ENCODE results near the gene FMN2. TPM values are rescaled to one million over a fixed set of nuclear protein-coding genes. Genes with fewer than 3 reads are reported as not detected.

The FMN2 gene
- polyA plus RNA-seq, 5 donors: 1.2 to 3.0 (median 1.7) TPM

GRCh38 chr1:240098534-240098933, 6.9 kb downstream of the FMN2 start:
- DNase-seq: no peak

GRCh38 chr1:240099329-240099728, 7.6 kb downstream of the FMN2 start:
- no peak for DNase-seq

- no peak for DNase-seq
Measured at GRCh38 chr1:240099748-240100147, 8.1 kb downstream of the FMN2 start.

GRCh38 chr1:240100371-240100934, 8.8 kb downstream of the FMN2 start:
- DNase-seq: no peak

- no peak for DNase-seq
Measured at GRCh38 chr1:240101306-240101705, 9.6 kb downstream of the FMN2 start.

- no peak for DNase-seq
Measured at GRCh38 chr1:240101737-240102136, 10.1 kb downstream of the FMN2 start.

GRCh38 chr1:240104672-240105071, 13.0 kb downstream of the FMN2 start:
- no peak for DNase-seq

GRCh38 chr1:240107058-240107684, 15.5 kb downstream of the FMN2 start:
- no peak for DNase-seq

GRCh38 chr1:240109130-240109529, 17.4 kb downstream of the FMN2 start:
- no peak for DNase-seq

GRCh38 chr1:240109920-240110636, 18.4 kb downstream of the FMN2 start:
- DNase-seq: no peak

- no peak for DNase-seq
Measured at GRCh38 chr1:240111558-240111957, 19.9 kb downstream of the FMN2 start.

GRCh38 chr1:240114222-240114621, 22.5 kb downstream of the FMN2 start:
- no peak for DNase-seq

GRCh38 chr1:240115831-240116230, 24.1 kb downstream of the FMN2 start:
- no peak for DNase-seq

GRCh38 chr1:240116831-240117769, 25.4 kb downstream of the FMN2 start:
- no peak for DNase-seq

- no peak for DNase-seq
Measured at GRCh38 chr1:240117930-240118329, 26.2 kb downstream of the FMN2 start.

- DNase-seq: peak; percentile 42 to 52
Measured at GRCh38 chr1:240122639-240123613, 31.2 kb downstream of the FMN2 start.

- no peak for DNase-seq
Measured at GRCh38 chr1:240126821-240127220, 35.1 kb downstream of the FMN2 start.

GRCh38 chr1:240128366-240128765, 36.7 kb downstream of the FMN2 start:
- DNase-seq: no peak

GRCh38 chr1:240134113-240134512, 42.4 kb downstream of the FMN2 start:
- no peak for DNase-seq

- DNase-seq: no peak
Measured at GRCh38 chr1:240134596-240134995, 42.9 kb downstream of the FMN2 start.

- no peak for DNase-seq
Measured at GRCh38 chr1:240136402-240136801, 44.7 kb downstream of the FMN2 start.

Data from right lung (tissue), 5 donors.